Mammary epithelial cell (primary cell): Measurements from ENCODE around the gene SLC35F5.

Source experiments
- CTCF ChIP-seq, 2 donors: IDR thresholded peaks in 1 of 2; conservative IDR thresholded peaks in 1 of 2; 2 replicates each; pipeline ENCODE4 v1.5.1; 2011 to 2012; ENCODE audit warnings: inconsistent platforms in 2 of 2, low read length in 2 of 2, mild to moderate bottlenecking in 2 of 2, control low read depth in 1 of 2, low read depth in 1 of 2; ENCODE audit not compliant: insufficient read depth in 1 of 2; ENCODE audit errors: extremely low read depth in 1 of 2
- EZH2 ChIP-seq: IDR thresholded peaks from 2 replicates; pipeline ENCODE4 v1.6.1; 2012; ENCODE audit warnings: low read length, inconsistent platforms, borderline replicate concordance

DNA sequence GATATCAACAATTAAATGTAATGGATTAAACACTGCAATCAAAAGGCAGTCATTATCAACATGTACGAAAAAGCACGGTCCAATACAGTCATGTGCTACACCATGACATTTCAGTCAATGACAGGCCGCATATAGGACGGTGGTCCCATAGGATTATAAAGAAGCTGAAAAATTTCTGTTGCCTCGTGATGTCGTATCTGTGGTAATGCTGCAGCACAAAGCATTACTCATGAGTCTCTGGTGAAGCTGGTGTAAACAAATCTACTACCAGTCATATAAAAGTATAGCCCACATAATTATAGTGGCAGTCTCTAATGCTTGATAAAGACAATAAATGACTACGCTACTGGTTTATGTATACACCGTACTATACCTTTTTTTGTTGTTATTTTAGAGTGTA, 71.0 kb downstream of the SLC35F5 start:
- TF ChIP-seq CTCF (conservative IDR thresholded peaks at IDR 0.05 in 1 of 2, IDR thresholded peaks at IDR 0.05 in 1 of 2; ENCODE audit: extremely low read depth in 1 of 2, insufficient read depth in 1 of 2, low read depth in 1 of 2, low read length in 2 of 2), result no peak
- TF ChIP-seq EZH2, result no peak
